ENCODE results near the gene DTWD2.

DNA sequence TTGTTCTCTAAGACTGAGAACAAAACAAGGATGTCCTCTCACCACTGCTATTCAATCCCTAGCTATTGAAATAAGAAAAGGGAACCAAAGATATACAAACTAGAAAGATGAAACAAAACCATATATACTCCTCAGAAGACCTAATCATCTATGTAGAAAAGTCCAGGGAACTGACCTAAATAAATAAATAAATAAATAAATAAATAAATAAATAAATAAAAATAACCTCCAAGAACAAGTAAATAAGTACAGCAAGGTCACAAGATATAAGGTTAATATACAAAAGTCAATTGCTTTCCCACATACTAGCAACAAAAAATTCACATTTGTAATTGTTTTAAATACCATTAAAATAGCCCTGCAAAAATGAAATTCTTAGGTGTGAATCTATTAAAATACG is 54.6 kb downstream of the DTWD2 start:
- TF ChIP-seq, protein P1, sequence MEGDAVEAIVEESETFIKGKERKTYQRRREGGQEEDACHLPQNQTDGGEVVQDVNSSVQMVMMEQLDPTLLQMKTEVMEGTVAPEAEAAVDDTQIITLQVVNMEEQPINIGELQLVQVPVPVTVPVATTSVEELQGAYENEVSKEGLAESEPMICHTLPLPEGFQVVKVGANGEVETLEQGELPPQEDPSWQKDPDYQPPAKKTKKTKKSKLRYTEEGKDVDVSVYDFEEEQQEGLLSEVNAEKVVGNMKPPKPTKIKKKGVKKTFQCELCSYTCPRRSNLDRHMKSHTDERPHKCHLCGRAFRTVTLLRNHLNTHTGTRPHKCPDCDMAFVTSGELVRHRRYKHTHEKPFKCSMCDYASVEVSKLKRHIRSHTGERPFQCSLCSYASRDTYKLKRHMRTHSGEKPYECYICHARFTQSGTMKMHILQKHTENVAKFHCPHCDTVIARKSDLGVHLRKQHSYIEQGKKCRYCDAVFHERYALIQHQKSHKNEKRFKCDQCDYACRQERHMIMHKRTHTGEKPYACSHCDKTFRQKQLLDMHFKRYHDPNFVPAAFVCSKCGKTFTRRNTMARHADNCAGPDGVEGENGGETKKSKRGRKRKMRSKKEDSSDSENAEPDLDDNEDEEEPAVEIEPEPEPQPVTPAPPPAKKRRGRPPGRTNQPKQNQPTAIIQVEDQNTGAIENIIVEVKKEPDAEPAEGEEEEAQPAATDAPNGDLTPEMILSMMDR (conservative IDR thresholded peaks at IDR 0.05; ENCODE audit: low read depth, low read length) = no peak
- TF ChIP-seq MAFK (IDR thresholded peaks at IDR 0.05; ENCODE audit: low read depth, low read length) = no peak
- TF ChIP-seq, protein P2, sequence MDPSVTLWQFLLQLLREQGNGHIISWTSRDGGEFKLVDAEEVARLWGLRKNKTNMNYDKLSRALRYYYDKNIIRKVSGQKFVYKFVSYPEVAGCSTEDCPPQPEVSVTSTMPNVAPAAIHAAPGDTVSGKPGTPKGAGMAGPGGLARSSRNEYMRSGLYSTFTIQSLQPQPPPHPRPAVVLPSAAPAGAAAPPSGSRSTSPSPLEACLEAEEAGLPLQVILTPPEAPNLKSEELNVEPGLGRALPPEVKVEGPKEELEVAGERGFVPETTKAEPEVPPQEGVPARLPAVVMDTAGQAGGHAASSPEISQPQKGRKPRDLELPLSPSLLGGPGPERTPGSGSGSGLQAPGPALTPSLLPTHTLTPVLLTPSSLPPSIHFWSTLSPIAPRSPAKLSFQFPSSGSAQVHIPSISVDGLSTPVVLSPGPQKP (IDR thresholded peaks at IDR 0.05; ENCODE audit: borderline replicate concordance, low read depth, low read length) = no peak
- no peak for TF ChIP-seq POLR2A (IDR thresholded peaks at IDR 0.05; ENCODE audit: low read depth, low read length)
- TF ChIP-seq CEBPB (IDR thresholded peaks at IDR 0.05; ENCODE audit: low read depth, low read length) = no peak
- no peak for TF ChIP-seq RAD21 (IDR thresholded peaks at IDR 0.05; ENCODE audit: low read length)
